OCI-LY1 (cell line): Measurements from ENCODE around the gene GALNT1.

ENCODE experiments used
- H2AFZ ChIP-seq: fragments of 200-600 bp; sonication (generic), shearing (Covaris generic); 2 replicates; pipeline ENCODE4 v1.6.0; 2014; ENCODE audit warnings: antibody characterized with exemption, mild to moderate bottlenecking, low read length
- H3F3A ChIP-seq: fragments of 200-600 bp; sonication (generic), shearing (Covaris generic); 2 replicates; pipeline ENCODE4 v1.6.0; 2014; ENCODE audit warnings: mild to moderate bottlenecking, antibody characterized with exemption, low read length, moderate library complexity; ENCODE audit not compliant: insufficient read depth
- H3K27ac ChIP-seq: fragments of 200-600 bp; sonication (generic); 2 replicates; pipeline ENCODE4 v1.5.1; 2014; ENCODE audit warnings: low read length, mixed run types, mild to moderate bottlenecking, low read depth; ENCODE audit not compliant: poor library complexity, severe bottlenecking
- H3K27me3 ChIP-seq: fragments of 200-600 bp; sonication (generic); 2 replicates; pipeline ENCODE4 v1.6.0; 2014; ENCODE audit warnings: antibody characterized with exemption, mild to moderate bottlenecking, low read length, moderate library complexity; ENCODE audit not compliant: insufficient read depth
- H3K36me3 ChIP-seq: fragments of 200-600 bp; sonication (generic); 2 replicates; pipeline ENCODE4 v1.6.1; 2014; ENCODE audit warnings: mild to moderate bottlenecking, antibody characterized with exemption, low read length, moderate library complexity, mixed read lengths; ENCODE audit not compliant: insufficient read depth
- H3K4me1 ChIP-seq: fragments of 200-600 bp; sonication (generic); 2 replicates; pipeline ENCODE4 v1.5.1; 2014; ENCODE audit warnings: mild to moderate bottlenecking, low read length, moderate library complexity; ENCODE audit not compliant: insufficient read depth, severe bottlenecking
- H3K4me2 ChIP-seq: fragments of 200-600 bp; sonication (generic), shearing (Covaris generic); 2 replicates; pipeline ENCODE4 v1.6.1; 2014; ENCODE audit warnings: low read length
- H3K4me3 ChIP-seq: fragments of 200-600 bp; sonication (generic); 2 replicates; pipeline ENCODE4 v1.5.1; 2014; ENCODE audit warnings: low read length, low read depth, mild to moderate bottlenecking, mixed read lengths; ENCODE audit not compliant: poor library complexity, severe bottlenecking
- H3K79me2 ChIP-seq: fragments of 200-600 bp; shearing (Covaris generic); 2 replicates; pipeline ENCODE4 v1.6.1; 2016; ENCODE audit warnings: mixed run types, low read length, mixed read lengths; ENCODE audit not compliant: insufficient read depth
- H3K9ac ChIP-seq: fragments of 200-600 bp; sonication (generic), shearing (Covaris generic); 2 replicates; pipeline ENCODE4 v1.6.1; 2014; ENCODE audit warnings: mild to moderate bottlenecking, low read length, mixed read lengths
- H3K9me2 ChIP-seq: fragments of 200-600 bp; sonication (generic), shearing (Covaris generic); 2 replicates; pipeline ENCODE4 v1.6.1; 2014; ENCODE audit warnings: low read depth, mild to moderate bottlenecking, low read length, mixed read lengths
- H3K9me3 ChIP-seq: fragments of 200-600 bp; shearing (Covaris generic); 2 replicates; pipeline ENCODE4 v1.6.1; 2014; ENCODE audit warnings: low read length, mixed read lengths
- H4K20me1 ChIP-seq: fragments of 200-600 bp; sonication (generic), shearing (Covaris generic); 2 replicates; pipeline ENCODE4 v1.6.0; 2016; ENCODE audit warnings: mild to moderate bottlenecking, low read length; ENCODE audit not compliant: insufficient read depth
- EZH2 ChIP-seq: fragments of 200-600 bp; sonication (generic), shearing (Covaris generic); IDR thresholded peaks from 2 replicates; pipeline ENCODE4 v1.8.0; 2017; ENCODE audit warnings: borderline replicate concordance, mixed run types, mild to moderate bottlenecking, antibody characterized with exemption, low read length, moderate library complexity, mixed read lengths
- TF ChIP-seq, protein P1 (sequence below): fragments of 200-600 bp; sonication (generic), shearing (Covaris generic); IDR thresholded peaks from 2 replicates; pipeline ENCODE4 v1.5.1; 2017; ENCODE audit warnings: mild to moderate bottlenecking, antibody characterized with exemption, low read length, moderate library complexity, mixed read lengths

GALNT1 gene

DNA sequence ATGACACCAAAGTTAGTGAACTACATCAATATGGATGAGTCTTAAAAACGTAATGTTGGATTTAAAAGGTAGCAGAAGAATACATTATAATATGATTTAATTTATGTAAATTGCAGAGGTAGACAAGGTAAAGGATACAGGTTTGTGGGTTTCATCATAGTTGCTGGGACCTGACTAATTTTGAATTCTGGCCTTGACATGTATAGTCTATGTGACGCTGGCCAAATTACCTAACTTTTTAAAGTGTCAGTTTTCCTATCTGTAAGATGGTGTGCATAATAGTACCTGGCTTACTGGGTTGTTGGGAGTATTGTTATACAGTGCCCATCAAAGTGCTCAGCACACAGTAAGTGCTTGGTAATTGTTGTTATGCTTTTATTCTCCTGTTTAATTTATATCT lies 34.5 kb downstream of the GALNT1 start:
- TF ChIP-seq, protein P1, sequence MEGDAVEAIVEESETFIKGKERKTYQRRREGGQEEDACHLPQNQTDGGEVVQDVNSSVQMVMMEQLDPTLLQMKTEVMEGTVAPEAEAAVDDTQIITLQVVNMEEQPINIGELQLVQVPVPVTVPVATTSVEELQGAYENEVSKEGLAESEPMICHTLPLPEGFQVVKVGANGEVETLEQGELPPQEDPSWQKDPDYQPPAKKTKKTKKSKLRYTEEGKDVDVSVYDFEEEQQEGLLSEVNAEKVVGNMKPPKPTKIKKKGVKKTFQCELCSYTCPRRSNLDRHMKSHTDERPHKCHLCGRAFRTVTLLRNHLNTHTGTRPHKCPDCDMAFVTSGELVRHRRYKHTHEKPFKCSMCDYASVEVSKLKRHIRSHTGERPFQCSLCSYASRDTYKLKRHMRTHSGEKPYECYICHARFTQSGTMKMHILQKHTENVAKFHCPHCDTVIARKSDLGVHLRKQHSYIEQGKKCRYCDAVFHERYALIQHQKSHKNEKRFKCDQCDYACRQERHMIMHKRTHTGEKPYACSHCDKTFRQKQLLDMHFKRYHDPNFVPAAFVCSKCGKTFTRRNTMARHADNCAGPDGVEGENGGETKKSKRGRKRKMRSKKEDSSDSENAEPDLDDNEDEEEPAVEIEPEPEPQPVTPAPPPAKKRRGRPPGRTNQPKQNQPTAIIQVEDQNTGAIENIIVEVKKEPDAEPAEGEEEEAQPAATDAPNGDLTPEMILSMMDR: no peak
- TF ChIP-seq EZH2: no peak
- H3K9ac ChIP-seq: 0 out of 2 replicates have a peak overlapping the region, but pooled peaks have one; percentile 31
- H3K9me3 ChIP-seq: no peaks in the 10 kb centered on the region
- no peaks in the 10 kb centered on the region for H3K36me3 ChIP-seq
- H2AFZ ChIP-seq: no peak overlapping the region
- H4K20me1 ChIP-seq: no peaks in the 10 kb centered on the region
- H3K27me3 ChIP-seq: no peaks in the 10 kb centered on the region
- no peaks in the 10 kb centered on the region for H3K9me2 ChIP-seq
- peak overlapping the region; percentile 87 for H3K27ac ChIP-seq
- H3K79me2 ChIP-seq: peaks cover 11% of the 10 kb centered on the region; the same call in 1 of the 2 replicates
- no peaks in the 10 kb centered on the region for H3F3A ChIP-seq
- H3K4me2 ChIP-seq: peak overlapping the region; percentile 60; the same call in 1 of the 2 replicates
- peak overlapping the region; percentile 38 for H3K4me3 ChIP-seq
- H3K4me1 ChIP-seq: peaks cover 50% of the 10 kb centered on the region

DNA sequence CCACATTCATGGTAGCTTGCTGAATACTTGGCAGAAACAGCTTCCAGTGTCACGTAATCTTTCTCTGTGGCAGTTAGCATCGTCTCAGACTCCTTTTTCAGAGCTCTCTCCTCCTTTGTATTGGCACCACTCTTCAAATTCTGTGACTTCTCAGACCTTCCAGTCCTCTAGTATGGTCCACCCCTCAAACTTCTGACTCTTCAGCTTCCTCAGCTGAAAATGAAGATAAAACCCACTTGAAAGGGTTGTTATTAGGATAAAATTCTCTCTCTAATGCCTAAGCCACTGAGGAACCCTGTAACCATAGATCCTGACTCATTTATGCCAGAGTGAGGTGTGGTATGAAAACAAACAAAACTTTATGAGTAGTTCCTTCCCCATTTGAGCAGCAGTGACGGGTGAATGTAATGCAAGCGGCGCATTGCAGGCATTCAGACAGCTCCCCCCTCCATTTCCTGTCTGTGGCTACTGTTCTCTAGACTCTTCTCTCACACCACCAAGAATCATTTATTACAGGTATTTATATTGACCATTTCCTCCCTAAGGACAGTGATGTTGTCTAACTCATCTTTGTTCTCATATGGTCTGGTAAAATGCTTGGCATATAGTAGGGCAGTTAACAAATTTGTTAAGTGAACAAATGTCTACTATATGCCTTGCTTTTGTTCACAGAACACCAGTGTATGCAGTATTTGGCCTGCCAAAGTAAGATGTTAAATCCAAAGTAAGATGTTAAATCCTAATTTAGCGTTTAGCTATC lies 35.3 kb downstream of the GALNT1 start:
- no peaks in the 10 kb centered on the region for H3K9me3 ChIP-seq
- no peaks in the 10 kb centered on the region for H3K27me3 ChIP-seq
- H3K27ac ChIP-seq: peak overlapping the region; percentile 87
- H3K4me2 ChIP-seq: peak overlapping the region; percentile 60
- peak overlapping the region; percentile 31; the same call in 1 of the 2 replicates for H3K9ac ChIP-seq
- TF ChIP-seq, protein P1: no peak
- no peak for TF ChIP-seq EZH2
- peak overlapping the region; percentile 38 for H3K4me3 ChIP-seq
- H3K36me3 ChIP-seq: no peaks in the 10 kb centered on the region
- H3F3A ChIP-seq: no peaks in the 10 kb centered on the region
- no peaks in the 10 kb centered on the region for H3K9me2 ChIP-seq
- peaks cover 50% of the 10 kb centered on the region for H3K4me1 ChIP-seq
- no peak overlapping the region for H2AFZ ChIP-seq
- H4K20me1 ChIP-seq: no peaks in the 10 kb centered on the region
- H3K79me2 ChIP-seq: peaks cover 13% of the 10 kb centered on the region

DNA sequence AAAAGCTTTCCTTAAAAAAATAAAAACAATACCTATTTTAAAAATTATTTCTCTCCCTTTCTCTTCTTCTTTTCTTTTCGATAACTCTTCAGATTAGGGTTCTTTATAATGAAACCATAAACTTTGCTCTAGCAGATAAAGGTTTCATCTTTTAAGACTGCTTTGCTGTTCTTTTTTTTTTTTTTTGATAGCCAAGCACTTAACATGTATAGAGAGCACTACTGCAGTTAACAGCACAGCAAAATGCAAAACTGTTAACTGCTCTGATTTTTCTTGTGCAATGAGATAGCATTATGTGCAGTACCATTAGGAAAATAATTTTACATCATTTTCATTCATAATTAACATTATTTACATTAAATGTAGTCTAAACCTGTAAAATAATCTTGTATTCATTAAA lies 36.3 kb downstream of the GALNT1 start:
- Histone ChIP-seq H3K27me3 (no peaks in the 10 kb centered on the region), H2AFZ (no peak overlapping the region), H3K9ac (no peak overlapping the region), H3K79me2 (peaks cover 13% of the 10 kb centered on the region), H3K4me3 (no peak overlapping the region), H3K9me2 (no peaks in the 10 kb centered on the region), H3F3A (no peaks in the 10 kb centered on the region), H3K9me3 (no peaks in the 10 kb centered on the region), H3K36me3 (no peaks in the 10 kb centered on the region), H3K4me1 (peaks cover 50% of the 10 kb centered on the region), H3K27ac (no peak overlapping the region), H3K4me2 (no peak overlapping the region), H4K20me1 (no peaks in the 10 kb centered on the region)
- no peak for TF ChIP-seq EZH2
- TF ChIP-seq, protein P1: no peak
